ENCODE measurements around the gene DIP2C.
A peak's percentile ranks its signal among the peaks of the same experiment; 100 is the strongest.
"Not testable (repeated sequence)": the region's sequence is repeated elsewhere in the genome, so short reads cannot be mapped to it uniquely, and the experiment has no call there.

DIP2C gene

DNA sequence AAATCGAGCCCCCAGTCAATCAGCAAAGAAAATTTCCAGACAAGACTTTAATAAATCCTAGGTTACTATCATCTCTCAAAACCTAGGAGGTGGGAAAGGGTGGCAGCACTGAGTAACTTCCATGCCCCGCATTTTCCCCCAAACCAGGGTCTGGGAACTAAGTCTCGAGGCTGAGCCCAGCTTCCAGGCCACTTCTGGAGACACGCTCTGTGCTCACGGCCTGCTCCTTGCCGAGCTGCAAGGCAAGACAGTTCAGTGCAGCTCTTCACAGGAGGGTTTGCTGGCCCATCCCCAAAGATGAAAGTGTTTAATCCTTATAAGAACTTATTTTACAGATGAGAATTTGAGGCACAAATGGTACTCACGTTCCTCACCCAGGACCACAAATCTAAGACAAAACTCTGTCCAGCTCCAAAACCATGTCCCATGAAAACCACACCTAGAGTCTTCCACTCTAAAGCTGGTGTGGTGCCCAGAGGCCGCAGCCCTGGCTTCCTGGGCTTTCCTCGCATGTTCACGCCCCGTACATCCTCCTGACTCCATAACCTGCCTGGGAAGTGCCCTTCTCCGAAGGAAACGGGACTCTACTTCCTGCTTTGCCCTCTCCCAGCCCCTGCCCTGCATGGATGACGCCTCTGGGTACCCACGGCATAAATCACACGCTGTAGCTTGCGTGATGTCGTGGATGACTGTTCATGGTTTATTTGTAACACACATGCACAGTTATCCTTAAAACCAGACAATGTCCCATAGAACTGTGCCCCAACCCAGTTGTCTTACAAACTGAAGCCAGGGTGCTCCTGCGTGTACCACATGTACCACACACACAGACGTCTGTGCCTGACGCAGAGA lies 201.2 kb downstream of the DIP2C start:
- DNase-seq, result no peak

DNA sequence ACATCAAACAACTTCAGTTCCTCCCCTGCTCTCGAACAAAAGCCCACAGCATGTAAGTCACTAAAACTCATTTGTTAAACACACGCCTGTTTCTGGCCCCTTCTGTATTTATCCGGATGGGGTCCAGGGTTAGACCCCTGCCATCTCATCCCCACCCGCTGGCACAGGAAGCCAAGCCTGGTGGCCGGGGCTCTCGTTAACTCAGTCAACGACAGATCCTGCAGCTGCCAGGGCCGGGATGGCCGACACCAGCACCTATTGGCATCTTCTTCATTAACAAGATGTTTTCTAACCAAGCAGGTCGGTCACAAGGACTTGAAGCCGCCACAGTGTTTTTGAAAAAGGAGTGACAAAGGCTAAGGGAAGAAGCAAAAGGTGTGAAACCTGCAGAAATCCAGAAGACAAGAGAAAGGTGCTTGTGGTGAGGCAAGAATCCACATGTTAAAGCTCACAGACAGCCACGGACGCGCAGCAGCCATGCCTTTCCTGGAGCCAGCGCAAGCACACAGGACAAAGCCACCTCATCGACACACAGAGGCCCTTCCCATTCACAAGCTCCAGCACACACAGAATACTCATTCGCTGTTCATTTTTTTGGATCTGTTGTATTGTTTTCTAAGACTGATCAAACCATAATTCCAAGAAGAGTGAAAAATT lies 202.7 kb downstream of the DIP2C start:
- peak in 1 of 2 experiments; percentile 38 for DNase-seq

DNA sequence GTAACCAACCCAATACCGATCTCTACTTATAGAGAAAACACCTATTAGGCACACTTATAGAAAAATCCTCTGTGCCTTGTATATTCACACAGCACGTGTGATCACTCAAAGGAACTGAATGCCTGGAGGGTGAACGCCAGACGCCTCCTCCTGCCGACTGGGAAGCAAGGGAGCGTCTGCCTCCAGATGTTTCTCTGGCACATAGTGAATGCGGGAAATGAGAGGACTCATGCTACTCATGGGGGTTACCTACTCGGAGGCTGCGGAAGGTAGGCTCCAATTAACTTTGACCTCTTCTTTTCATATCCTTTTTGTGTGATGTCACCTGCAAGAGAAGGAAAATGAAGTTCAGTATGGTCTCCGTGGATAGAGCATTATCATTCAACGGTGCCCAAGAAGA lies 203.3 kb downstream of the DIP2C start:
- DNase-seq, result peak in 1 of 2 experiments; percentile 38

DNA sequence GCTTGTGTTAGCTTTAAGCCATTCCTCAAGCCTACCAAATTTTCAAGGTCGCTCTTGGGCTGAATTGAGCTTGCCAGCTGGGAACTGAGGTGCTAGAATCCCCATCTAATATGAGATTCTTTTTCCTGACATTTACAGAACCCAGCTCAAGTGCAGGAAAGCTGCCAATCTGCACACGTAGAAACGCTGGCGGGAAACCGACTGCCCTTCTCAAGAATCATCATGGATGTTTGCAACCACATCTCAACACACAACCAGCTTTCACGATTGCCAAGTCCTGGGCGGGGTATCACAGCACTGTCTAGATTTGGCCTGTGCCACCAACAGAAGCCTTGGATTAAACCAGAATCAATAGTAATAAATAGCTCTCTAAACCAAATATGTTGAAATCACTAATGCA lies 203.7 kb downstream of the DIP2C start:
- DNase-seq, result no peak

DNA sequence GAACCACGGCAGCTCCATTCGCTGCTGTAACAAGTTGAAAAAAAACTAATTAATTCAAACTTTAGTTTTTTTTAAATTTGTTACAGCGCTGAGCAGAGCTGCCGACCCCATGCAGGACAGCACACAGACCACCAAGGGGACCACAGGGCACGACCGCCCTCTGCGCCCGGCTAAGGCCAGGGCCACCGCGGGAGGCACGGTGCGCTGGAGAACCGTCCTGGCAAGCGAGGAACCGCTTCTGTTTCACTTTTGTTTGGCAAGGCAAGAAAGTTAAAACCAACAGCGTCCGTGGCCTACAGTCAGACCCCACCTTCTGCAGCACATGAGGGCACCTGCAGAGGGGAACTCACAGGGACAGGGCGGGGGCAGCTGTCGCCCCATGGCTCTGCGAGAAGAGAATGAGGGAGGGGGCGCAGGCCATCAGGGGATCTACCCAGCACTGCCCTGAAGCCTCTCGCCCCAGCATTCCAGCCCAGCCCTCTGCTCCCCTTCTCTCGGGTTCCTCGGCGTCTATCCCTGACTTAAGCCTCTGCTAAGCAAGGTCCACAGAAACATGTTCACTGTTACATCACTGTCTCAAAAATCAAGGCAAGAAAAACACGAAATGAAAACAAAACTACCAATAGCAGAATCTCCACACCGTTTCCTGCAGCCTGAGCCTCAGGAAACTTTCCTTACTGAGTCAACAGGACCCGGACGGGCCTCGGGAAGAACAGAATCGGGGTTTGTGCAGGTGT lies 204.4 kb downstream of the DIP2C start:
- no peak for DNase-seq

DNA sequence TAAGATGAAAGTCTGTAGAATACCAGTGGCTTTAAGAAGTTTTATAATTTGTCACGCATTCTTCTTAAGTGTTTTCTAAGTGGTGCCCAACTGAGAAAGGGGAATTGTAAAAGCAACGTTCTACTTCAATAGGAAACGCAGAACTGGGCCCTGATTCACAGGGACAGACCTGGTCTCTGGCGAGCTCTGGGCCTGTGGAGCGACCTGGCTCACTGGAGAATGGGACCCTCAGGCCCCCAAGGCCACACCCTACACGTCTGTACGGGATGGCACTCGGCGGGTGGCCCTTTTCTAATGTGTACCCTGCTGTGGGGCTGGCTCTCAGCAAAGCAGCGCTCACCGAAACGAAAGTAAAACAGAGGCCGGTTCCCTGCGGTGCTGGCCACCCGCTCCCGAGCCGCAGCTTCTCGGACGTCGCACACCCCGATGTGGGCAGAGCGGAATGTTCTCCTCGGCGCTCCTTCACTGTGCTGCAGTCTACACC lies 205.0 kb downstream of the DIP2C start:
- DNase-seq, result peak; percentile 22 to 55

DNA sequence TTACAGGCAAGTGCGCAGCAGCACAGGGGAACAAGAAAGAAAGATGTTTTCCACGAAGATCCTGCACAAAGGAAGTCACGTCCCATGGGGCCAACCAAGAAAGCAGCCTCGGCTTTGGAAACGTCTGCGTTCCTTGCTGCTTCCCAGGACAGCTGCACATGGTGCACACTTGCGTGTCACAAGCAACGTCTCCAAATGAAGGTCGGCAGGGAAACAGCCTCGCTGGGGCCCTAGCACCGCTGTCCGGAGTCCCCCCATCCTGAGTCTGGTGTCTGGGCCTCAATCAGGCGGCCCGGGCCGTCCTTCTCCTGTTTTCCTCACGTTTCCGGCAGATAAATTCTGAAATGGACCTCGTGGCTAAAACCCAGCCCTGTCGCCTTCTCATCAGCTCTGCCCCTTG lies 206.2 kb downstream of the DIP2C start:
- no peak for DNase-seq

DNA sequence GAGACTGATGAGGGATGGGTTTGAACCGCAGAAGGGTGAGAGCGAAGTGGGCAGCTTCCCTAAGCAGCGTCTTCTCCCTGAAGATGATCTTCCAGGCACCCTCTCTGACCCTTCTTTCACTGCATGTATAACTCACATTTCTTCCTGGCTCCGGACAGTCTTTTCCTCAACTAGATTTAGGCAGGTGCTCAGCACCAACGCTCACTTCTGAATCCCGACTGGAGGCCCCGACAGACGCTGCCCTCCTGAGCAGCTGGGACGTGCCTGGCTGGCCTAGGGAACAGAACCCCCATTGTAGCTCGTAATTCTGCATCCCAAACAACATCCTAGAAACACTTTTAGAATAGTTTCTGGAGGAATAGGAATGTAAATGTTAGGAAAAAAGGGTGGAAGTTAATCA lies 206.6 kb downstream of the DIP2C start:
- DNase-seq, result no peak

DNA sequence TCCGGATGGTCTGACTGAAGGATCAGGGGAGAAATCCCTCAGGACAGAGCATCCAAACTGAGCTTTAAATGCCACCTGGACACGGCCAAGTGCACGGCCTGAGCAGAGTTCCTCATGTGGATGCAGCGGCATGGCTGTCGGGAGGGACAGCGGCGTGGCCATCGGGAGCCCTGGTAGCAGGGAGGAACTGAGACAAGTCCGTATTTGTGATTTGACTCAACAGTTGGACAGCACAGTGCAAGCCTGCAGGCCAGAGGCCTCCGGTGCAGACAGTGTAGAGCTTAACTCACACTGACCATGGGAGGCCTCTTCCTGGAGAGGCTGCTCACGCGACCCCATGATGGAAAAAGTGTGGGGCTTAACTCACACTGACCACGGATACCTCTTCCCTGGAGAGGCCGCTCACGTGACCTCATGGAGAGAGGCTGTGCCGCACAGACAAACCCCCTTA lies 207.4 kb downstream of the DIP2C start:
- DNase-seq, result no peak

DNA sequence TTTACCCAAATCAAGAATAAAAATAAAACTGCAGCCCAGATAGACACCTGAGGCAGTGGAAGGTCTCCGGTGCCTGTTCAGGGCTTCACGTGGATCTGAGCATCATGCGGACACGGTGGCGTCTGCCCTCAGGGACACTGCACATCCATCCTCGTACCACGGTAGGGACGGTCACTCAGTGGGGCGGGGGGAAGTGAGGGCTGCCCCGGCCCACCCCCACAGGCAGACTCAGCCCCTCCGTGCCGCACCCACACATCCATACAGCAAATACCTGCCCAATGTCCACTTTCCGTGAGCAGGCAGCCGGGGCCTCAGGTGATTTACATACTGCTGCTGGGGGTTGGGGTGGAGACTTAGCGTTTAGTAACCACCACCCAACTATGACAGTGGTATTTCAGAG lies 207.8 kb downstream of the DIP2C start:
- no peak for DNase-seq

DNA sequence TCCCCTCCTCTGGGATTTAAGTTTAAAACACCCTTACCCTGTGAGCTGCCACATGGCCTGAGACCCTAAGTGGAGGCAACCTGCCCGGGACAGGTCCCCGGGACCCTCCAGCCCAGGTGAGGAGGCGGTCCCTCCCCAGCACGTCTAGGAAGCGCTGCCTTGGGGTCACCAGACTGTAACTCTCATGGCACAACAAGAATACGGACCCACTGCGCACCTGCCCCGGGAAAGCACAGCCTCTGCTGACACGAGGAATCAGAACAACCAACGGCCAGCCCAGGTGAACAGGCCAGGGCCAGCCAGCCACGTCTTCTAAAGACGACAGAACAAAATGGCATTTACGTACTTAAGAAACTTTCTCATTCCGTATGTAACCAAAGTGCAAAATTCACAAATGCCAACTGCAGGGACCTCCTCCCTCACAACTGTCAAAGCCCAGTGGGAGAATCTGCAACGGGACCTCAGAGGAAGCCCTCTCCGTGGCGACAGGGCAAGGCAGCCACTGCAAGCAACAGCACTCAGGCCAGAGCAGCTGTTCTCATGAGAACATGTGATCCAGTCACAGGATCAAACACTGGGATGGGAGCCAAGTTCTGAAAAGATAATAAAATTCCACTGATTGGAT lies 208.4 kb downstream of the DIP2C start:
- DNase-seq, result peak; percentile 10 to 64

DNA sequence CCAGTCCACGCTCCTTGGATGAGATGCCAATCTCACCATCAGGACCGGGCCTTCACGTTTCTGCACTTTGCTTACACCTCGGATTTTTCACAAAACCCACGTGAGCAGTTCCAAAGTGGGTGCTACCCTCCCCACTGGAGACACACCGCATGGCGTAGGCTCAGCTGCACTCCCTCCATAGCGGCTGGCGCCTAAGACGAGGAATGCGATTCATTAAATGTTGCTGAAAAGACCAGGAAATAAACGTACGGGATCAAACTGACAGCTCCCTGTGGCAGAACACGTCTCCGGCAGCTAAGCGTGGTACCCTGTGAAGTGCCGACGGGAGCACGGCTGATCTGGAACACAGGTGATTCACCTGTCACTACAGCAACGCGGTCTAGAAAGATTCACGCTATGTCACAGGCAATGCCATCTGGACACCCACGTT lies 209.0 kb downstream of the DIP2C start:
- no peak for DNase-seq

DNA sequence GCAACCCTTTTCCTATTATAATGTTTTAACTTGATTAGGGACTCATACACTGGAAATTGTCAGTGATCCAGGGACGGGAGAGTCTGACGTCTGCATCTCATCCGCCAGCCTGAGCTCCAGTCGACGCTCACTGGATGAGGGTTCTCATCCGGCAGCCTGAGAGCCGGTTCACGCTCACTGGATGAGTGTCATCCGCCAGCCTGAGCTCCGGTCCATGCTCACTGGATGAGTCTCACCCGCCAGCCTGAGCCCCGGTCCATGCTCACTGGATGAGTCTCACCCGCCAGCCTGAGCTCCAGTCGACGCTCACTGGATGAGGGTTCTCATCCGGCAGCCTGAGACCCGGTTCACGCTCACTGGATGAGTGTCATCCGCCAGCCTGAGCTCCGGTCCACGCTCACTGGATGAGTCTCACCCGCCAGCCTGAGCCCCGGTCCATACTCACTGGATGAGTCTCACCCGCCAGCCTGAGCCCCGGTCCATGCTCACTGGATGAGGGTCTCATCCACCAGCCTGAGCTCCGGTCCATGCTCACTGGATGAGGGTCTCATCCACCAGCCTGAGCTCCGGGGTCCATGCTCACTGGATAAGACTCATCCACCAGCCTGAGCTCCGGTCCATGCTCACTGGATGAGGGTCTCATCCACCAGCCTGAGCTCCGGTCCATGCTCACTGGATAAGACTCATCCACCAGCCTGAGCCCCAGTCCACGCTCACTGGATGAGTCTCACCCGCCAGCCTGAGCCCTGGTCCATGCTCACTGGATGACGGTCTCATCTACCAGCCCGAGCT lies 209.6 kb downstream of the DIP2C start:
- DNase-seq, result not testable (repeated sequence)

DNA sequence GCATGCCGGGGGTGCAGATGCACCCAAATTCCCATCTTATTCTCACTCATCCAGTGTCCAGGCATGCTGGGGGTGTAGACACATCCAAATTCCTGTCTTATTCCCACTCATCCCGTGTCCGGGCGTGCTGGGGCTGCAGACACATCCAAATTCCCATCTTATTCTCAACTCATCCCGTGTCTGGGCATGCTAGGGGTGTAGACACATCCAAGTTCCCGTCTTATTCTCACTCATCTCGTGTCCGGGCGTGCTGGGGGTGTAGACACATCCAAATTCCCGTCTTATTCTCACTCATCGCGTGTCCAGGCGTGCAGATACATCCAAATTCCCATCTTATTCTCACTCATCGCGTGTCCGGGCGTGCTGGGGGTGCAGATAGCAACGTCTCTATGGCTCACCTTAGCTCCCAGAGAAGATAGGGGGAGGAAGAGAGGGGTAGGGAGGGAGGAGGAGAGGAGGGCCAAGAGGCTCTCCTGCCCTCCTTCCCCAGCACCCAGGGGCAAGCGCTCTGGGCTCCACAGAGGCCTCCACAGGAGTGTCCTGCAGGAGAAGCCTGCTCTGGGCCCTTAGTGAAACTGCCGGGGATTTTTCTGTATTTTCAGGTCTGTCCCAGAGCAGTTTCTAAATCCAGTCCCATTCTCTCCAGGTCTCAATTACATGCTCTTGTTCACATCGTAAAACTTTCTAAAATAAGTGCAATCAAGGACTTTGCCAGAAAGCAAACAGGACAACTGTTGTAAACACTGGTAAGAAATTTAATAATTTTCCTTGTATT lies 210.8 kb downstream of the DIP2C start:
- no peak for DNase-seq

DNA sequence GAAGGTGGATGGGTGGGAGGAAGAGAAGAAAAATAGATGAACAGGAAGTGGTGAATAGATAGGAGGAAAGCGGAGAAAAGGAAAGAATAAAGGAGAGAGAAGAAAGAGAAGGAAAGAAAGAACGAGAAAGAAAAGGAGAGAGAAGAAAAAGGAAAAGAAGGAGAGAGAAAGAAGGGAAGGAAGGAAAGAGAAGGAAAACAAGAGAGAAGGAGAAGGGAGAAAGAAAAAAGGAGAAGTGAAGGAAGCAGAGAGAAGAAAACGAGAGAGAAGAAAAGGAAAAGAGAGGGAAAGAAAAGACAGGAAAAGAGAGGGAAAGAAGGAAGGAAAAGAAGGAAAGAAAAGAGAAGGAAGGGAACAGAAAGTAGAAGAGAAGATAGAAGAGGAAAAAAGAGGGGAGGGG lies 211.8 kb downstream of the DIP2C start:
- no peak for DNase-seq

DNA sequence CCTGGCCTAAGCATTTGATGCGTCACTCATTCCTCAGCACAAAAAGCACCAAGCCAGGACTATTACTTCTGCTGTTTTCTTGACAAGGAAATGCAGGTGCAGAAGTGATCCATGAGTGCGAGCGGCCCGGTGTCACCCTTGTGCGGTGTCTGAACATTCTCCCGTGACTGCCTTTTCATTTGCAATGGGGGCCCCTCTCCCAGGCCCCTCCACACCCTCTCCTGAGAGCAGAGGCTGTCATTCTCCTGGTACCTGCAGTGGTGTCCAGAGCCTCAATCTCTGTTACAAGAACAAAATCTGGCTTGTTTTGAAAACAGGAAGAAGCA lies 213.1 kb downstream of the DIP2C start:
- no peak for DNase-seq

DNA sequence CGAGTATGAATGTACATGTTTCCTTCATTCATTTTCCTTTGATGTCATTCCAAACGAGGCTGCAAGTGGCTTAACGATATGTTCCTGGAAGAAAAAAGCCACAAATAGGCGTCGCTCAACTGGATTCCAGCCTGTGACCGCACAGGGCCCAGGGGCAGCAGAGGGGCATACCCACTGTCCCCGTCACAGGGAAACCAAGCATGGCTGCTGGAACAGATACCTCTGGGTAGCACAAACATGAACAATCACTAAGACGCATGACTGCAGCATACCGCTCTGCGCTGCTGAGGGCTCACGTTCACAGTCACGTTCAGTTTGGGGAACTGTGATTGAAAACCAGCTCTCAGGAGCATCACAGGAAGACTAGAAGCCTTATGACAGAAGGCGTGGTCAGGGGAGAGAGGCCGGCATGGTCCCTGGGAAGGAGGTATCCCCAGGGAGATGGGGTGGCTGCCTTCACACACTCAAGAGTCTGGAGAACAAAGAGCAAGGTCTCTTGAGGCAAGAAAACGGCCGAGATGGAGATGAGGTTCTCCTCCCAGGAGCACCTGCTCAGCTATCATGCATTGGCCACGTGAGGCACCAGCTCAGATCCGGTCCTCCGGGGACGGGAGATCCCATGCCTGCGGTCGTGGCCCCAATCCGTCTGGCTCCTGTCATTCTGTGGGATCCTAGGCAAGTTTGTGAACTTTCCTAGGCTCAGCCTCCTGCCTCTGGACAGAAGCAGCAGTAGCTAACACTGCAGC lies 213.6 kb downstream of the DIP2C start:
- no peak for DNase-seq

DNA sequence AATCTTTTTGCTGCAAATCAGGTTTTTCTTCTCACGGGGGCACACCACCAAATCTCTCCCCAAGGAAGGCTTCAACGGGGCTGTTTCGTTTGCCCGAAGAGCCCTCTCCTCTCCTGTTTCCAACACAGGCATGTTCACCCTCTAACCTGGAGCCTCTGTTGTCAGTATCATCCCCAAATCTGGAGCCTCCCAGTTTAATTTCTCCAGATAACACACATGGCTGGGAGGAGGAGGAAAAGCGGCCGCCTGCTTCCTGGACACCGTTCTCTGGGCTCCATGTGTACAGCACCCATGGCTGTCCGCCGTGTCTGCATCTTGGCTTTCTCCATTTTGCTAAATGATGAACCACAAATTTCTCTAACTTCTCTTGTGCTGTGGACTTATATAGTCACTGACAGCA lies 214.5 kb downstream of the DIP2C start:
- no peak for DNase-seq

DNA sequence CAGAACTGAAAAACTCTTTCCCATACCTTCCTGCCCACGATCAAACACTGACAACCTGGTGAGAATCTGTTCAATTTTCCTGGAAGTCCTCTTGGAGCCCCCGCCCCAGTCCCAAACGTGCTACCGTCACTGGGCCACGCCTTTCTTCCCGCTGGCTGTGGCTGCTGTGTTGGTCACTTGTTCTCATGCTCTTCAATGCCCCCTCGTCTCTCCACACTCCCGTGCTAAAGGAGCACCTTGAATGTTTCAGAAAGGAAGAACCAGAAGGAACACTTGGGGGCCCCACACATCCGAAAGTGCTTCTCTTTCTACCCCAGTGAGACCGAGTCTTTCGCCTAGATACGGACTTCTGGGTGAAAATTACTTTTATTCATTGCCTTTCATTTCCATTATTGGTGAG lies 215.1 kb downstream of the DIP2C start:
- DNase-seq, result no peak

DNA sequence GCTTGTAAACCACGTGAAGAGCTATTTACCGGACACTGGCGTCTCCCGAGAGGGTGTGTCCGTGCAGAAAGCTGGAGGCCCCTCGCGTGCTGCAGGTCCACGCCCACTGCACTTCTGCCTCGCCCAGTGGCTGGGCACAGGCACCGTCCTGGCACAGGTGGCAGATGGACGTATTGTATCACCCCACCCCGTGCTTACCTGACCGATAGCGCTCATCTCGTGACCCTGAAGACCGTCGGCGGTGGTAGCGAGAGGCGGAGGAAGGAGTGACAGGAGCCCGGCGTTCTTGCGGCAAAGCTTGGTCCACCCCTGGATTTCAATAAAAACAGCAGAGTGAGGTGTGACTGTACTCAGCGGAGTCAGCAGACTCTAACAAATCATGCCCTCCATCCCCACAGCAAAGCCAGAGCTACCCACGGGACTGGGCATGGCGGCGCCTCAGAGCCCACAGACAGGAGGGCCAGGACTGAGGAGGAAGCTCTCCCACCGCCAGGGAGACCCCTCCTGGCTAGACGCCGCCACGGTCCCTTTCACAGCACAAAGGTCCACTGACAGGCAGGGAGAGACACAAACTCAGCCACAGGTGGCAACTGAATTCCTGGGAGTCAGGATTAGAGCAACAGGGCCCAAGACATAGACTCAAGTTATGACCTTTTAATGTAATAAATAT lies 217.1 kb downstream of the DIP2C start:
- DNase-seq, result no peak
